HL-60 (cell line): Measurements from ENCODE around the gene FAM229A.

Experiments
- POLR2AphosphoS5 ChIP-seq: IDR thresholded peaks from 2 replicates; pipeline ENCODE4 v1.6.1; 2012; ENCODE audit warnings: low read depth
- REST ChIP-seq: IDR thresholded peaks from 2 replicates; pipeline ENCODE4 v1.6.1; 2012; ENCODE audit warnings: low read depth; ENCODE audit not compliant: insufficient replicate concordance
- TF ChIP-seq, protein P1 (sequence below): IDR thresholded peaks from one replicate; pipeline ENCODE4 v1.5.1; 2011; ENCODE audit warnings: low read length, control low read depth, inconsistent platforms; ENCODE audit not compliant: insufficient read depth

GRCh38 chr1:32350785-32351398 lies 11.4 kb downstream of the FAM229A start:
- TF ChIP-seq REST (no peak), POLR2AphosphoS5 (no peak; the same call in 1 of the 2 replicates)
- TF ChIP-seq, protein P1, sequence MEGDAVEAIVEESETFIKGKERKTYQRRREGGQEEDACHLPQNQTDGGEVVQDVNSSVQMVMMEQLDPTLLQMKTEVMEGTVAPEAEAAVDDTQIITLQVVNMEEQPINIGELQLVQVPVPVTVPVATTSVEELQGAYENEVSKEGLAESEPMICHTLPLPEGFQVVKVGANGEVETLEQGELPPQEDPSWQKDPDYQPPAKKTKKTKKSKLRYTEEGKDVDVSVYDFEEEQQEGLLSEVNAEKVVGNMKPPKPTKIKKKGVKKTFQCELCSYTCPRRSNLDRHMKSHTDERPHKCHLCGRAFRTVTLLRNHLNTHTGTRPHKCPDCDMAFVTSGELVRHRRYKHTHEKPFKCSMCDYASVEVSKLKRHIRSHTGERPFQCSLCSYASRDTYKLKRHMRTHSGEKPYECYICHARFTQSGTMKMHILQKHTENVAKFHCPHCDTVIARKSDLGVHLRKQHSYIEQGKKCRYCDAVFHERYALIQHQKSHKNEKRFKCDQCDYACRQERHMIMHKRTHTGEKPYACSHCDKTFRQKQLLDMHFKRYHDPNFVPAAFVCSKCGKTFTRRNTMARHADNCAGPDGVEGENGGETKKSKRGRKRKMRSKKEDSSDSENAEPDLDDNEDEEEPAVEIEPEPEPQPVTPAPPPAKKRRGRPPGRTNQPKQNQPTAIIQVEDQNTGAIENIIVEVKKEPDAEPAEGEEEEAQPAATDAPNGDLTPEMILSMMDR, result no peak
